Type B pancreatic cell (in vitro differentiated cells): ENCODE results near the gene KIF1B. TPM values are rescaled to one million over a fixed set of nuclear protein-coding genes. Genes with fewer than 3 reads are reported as not detected.
A peak's percentile ranks its signal among the peaks of the same experiment; 100 is the strongest.

Source experiments
- DNase-seq: peaks from one replicate; pipeline ENCODE4 v3.0.0; 2021; ENCODE audit warnings: mixed read lengths; ENCODE audit not compliant: unreplicated experiment; ENCODE audit errors: extremely low spot score
- H3K27ac Mint-ChIP-seq: 2 replicates; pipeline ENCODE4 v1.8.0; 2021; ENCODE audit warnings: mild to moderate bottlenecking, mixed read lengths
- H3K27me3 Mint-ChIP-seq: 2 replicates; pipeline ENCODE4 v1.8.0; 2021; ENCODE audit warnings: mixed read lengths
- H3K36me3 Mint-ChIP-seq: 2 replicates; pipeline ENCODE4 v1.8.0; 2021; ENCODE audit warnings: mixed read lengths
- H3K4me1 Mint-ChIP-seq: one replicate; pipeline ENCODE4 v1.8.0; 2021; ENCODE audit warnings: mixed read lengths; ENCODE audit not compliant: unreplicated experiment
- H3K4me3 Mint-ChIP-seq: 2 replicates; pipeline ENCODE4 v1.8.0; 2021; ENCODE audit warnings: mild to moderate bottlenecking, mixed read lengths
- H3K9me3 Mint-ChIP-seq: 2 replicates; pipeline ENCODE4 v1.8.0; 2021; ENCODE audit warnings: mixed read lengths
- total RNA-seq: library from RNA; stranded (reverse); gene quantifications from 2 replicates; pipeline ENCODE4 v1.2.1, GENCODE V29; 2021; ENCODE audit warnings: low replicate concordance
- TF ChIP-seq, protein P1 (sequence below): fragments of 200-600 bp; sonication (generic); conservative IDR thresholded peaks from 2 replicates; pipeline ENCODE4 v1.5.0; 2021; ENCODE audit warnings: antibody characterized with exemption, mild to moderate bottlenecking

The KIF1B gene
- total RNA-seq, 1 donor from 2014 or later, result 64.3 TPM

DNA sequence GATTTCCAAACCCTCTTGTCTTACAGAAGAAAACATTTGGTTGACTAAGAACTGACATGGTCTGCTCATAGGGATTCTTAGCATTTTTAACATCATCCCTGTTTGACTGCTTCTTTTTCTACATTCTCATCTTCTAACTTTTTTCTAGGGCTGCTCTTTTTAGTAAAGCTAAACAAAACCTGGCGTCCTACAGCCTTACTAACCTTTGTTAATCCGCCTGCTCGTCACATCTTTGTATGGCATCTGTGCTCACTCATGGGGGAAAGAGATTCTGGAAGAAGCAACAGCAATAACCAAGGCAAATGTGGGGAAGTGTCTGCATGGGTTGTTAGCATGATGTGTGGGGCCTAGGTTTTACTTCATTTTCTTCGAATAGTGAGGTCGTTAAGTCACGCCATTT lies 92.0 kb downstream of the KIF1B start:
- Mint-ChIP-seq H3K9me3 (no peaks in the 10 kb centered on the region), H3K27me3 (no peaks in the 10 kb centered on the region), H3K27ac (peak overlapping the region; percentile 7), H3K36me3 (peaks cover 26% of the 10 kb centered on the region), H3K4me3 (no peak overlapping the region), H3K4me1 (no peaks in the 10 kb centered on the region)
- no peak for DNase-seq
- TF ChIP-seq, protein P1, sequence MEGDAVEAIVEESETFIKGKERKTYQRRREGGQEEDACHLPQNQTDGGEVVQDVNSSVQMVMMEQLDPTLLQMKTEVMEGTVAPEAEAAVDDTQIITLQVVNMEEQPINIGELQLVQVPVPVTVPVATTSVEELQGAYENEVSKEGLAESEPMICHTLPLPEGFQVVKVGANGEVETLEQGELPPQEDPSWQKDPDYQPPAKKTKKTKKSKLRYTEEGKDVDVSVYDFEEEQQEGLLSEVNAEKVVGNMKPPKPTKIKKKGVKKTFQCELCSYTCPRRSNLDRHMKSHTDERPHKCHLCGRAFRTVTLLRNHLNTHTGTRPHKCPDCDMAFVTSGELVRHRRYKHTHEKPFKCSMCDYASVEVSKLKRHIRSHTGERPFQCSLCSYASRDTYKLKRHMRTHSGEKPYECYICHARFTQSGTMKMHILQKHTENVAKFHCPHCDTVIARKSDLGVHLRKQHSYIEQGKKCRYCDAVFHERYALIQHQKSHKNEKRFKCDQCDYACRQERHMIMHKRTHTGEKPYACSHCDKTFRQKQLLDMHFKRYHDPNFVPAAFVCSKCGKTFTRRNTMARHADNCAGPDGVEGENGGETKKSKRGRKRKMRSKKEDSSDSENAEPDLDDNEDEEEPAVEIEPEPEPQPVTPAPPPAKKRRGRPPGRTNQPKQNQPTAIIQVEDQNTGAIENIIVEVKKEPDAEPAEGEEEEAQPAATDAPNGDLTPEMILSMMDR, result no peak

DNA sequence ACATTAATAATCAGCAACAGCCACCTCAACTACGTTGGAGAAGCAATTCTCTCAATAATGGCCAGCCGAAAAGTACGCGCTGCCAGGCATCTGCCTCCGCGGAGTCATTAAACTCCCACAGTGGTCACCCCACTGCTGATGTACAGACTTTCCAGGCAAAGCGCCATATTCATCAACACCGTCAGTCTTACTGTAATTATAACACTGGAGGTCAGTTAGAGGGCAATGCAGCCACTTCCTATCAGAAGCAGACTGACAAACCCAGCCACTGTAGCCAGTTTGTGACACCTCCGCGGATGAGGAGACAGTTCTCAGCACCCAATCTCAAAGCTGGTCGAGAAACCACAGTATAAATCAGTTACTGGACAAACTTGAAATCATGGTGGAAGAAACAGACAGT lies 93.9 kb downstream of the KIF1B start:
- H3K27me3 Mint-ChIP-seq, result no peaks in the 10 kb centered on the region
- H3K4me1 Mint-ChIP-seq, result no peaks in the 10 kb centered on the region
- H3K9me3 Mint-ChIP-seq, result no peaks in the 10 kb centered on the region
- no peak overlapping the region for H3K4me3 Mint-ChIP-seq
- TF ChIP-seq, protein P1, result no peak
- H3K27ac Mint-ChIP-seq, result no peak overlapping the region
- no peak for DNase-seq
- peaks cover 23% of the 10 kb centered on the region for H3K36me3 Mint-ChIP-seq

DNA sequence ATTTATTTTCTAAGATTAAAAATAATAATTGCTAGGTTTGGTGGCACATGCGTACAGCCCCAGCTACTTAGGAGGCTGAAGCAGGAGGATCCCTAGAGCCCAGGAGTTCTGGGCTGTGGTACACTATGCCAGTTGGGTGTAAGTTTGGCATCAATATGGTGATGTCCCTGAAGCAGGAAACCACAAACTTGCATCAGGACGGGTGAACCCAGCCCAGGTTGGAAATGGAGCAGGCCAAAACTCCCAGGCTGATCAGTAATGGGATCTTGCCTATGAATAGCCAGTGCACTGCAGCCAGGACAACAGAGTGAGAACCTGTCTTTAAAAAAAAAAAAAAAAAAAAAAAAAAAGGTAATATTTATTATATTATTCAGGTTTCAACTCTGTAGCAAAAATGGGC lies 96.1 kb downstream of the KIF1B start:
- DNase-seq, result no peak
- no peaks in the 10 kb centered on the region for H3K4me1 Mint-ChIP-seq
- no peaks in the 10 kb centered on the region for H3K27me3 Mint-ChIP-seq
- H3K36me3 Mint-ChIP-seq, result peaks cover 33% of the 10 kb centered on the region
- no peak overlapping the region for H3K27ac Mint-ChIP-seq
- TF ChIP-seq, protein P1, result no peak
- H3K9me3 Mint-ChIP-seq, result no peaks in the 10 kb centered on the region
- H3K4me3 Mint-ChIP-seq, result no peak overlapping the region

DNA sequence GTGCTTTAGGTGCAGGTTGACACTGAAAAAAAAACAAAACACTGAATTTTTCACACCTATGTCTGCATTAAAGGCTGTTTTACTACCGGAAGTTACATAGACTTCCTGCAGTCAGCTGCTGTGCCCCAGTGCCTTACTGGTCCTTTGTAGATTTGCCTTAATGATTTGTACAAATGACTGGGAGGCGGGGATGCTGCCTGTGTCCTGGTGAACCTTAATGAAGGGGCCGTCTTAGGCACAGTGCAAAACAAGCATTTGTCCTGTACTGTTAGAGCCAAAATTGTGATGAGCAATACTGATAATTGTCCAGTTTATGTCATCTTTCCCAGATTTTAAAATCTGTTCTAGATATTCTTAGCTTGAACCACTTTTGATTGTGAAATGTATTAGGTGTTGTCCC lies 97.6 kb downstream of the KIF1B start:
- Mint-ChIP-seq H3K9me3 (no peaks in the 10 kb centered on the region), H3K4me3 (no peak overlapping the region)

DNA sequence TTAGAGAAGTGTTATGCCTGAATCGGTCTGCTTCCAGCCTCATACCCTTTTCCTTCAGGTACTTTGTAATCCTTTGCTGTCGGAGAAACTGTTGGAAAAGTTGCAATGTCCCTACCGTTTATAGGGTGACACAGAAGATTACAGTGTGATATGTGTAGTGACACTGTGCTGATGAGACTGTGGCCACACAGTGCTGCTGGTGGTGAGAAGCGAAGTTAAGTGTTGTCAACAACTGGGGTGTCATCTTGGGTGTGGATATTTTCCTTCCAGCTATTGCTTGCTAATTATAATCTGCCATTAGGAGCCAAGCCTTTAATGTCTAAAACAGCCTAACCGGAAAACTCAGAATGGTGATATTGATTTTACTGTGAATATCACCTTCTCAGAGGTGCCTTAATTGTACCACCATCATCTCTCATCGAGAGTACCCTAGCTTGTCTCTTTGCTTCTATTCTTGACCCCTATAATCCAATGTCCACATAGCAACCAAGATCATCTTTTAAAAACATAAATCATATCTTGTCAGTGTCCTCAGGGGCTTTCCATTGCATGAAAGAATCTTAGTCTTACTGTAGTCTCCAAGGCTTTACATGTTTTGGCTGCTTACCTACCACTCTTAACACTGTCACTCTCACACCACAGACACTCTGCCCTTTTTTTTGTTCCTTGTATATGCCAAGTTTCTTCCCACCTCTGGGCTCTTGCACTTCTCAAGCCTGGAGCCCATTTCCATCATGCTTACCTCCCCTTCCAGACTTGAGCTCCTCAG lies 99.1 kb downstream of the KIF1B start:
- no peak overlapping the region for H3K4me3 Mint-ChIP-seq
- H3K27me3 Mint-ChIP-seq, result no peaks in the 10 kb centered on the region
- TF ChIP-seq, protein P1, result no peak
- H3K4me1 Mint-ChIP-seq, result no peaks in the 10 kb centered on the region
- no peak for DNase-seq
- no peak overlapping the region for H3K27ac Mint-ChIP-seq
- no peaks in the 10 kb centered on the region for H3K9me3 Mint-ChIP-seq
- H3K36me3 Mint-ChIP-seq, result peaks cover 28% of the 10 kb centered on the region

More for the DNA sequence above, 97.6 kb downstream of the KIF1B start:
- Mint-ChIP-seq H3K36me3 (peaks cover 42% of the 10 kb centered on the region), H3K27ac (no peak overlapping the region), H3K27me3 (no peaks in the 10 kb centered on the region), H3K4me1 (no peaks in the 10 kb centered on the region)
- DNase-seq, result no peak
- TF ChIP-seq, protein P1, result no peak
